ENCODE results near the gene EFNA2.
A peak's percentile ranks its signal among the peaks of the same experiment; 100 is the strongest.

EFNA2 gene

GRCh38 chr19:1284979-1285736 is 515 bp upstream of the EFNA2 start:
- no peak for DNase-seq

- DNase-seq: no peak
These were observed 1.0 kb downstream of the EFNA2 start for GRCh38 chr19:1286487-1287353.

- DNase-seq: peak in 1 of 2 experiments; percentile 30
These were observed 1.9 kb downstream of the EFNA2 start for GRCh38 chr19:1287354-1288225.

- no peak for DNase-seq
These were observed 2.5 kb downstream of the EFNA2 start for GRCh38 chr19:1288226-1288612.

GRCh38 chr19:1288833-1289685 is 3.4 kb downstream of the EFNA2 start:
- no peak for DNase-seq

- no peak for DNase-seq
These were observed 4.0 kb downstream of the EFNA2 start for GRCh38 chr19:1289686-1290025.

- DNase-seq: no peak
These were observed 4.6 kb downstream of the EFNA2 start for GRCh38 chr19:1290196-1290702.

- DNase-seq: no peak
These were observed 5.3 kb downstream of the EFNA2 start for GRCh38 chr19:1290703-1291651.

- DNase-seq: no peak
These were observed 6.2 kb downstream of the EFNA2 start for GRCh38 chr19:1291761-1292418.

- no peak for DNase-seq
These were observed 6.9 kb downstream of the EFNA2 start for GRCh38 chr19:1292419-1293151.

- no peak for DNase-seq
These were observed 8.3 kb downstream of the EFNA2 start for GRCh38 chr19:1293782-1294604.

- DNase-seq: no peak
These were observed 9.0 kb downstream of the EFNA2 start for GRCh38 chr19:1294688-1295087.

GRCh38 chr19:1295169-1296012 is 9.7 kb downstream of the EFNA2 start:
- DNase-seq: no peak

GRCh38 chr19:1296078-1296477 is 10.4 kb downstream of the EFNA2 start:
- no peak for DNase-seq

GRCh38 chr19:1296575-1297271 is 11.1 kb downstream of the EFNA2 start:
- DNase-seq: no peak

GRCh38 chr19:1298235-1298634 is 12.6 kb downstream of the EFNA2 start:
- no peak for DNase-seq

- no peak for DNase-seq
These were observed 14.1 kb downstream of the EFNA2 start for GRCh38 chr19:1299801-1300200.
